ENCODE data around the gene WDFY2.
"Not testable (repeated sequence)": the region's sequence is repeated elsewhere in the genome, so short reads cannot be mapped to it uniquely, and the experiment has no call there.

The WDFY2 gene

GRCh38 chr13:51559946-51560735 lies 24.1 kb upstream of the WDFY2 start:
- DNase-seq (ENCODE audit: low read depth), result peak; percentile 83
- no peak overlapping the region for H3K4me3 ChIP-seq (ENCODE audit: low read depth, low read length)
- 0 out of 2 replicates have a peak, but pooled peaks have one; percentile 12 for TF ChIP-seq MAX (IDR thresholded peaks at IDR 0.05; ENCODE audit: low read depth, low read length)
- TF ChIP-seq CTCF (IDR thresholded peaks at IDR 0.05; ENCODE audit: low read depth, low read length), result no peak
- 0 out of 2 replicates have a peak, but pooled peaks have one; percentile 38 for TF ChIP-seq MYC (IDR thresholded peaks at IDR 0.05; ENCODE audit: low read depth, low read length)
- no peak for TF ChIP-seq POLR2A (IDR thresholded peaks at IDR 0.05; ENCODE audit: extremely low read depth, insufficient read length)

GRCh38 chr13:51562011-51562671 lies 22.1 kb upstream of the WDFY2 start:
- no peak for TF ChIP-seq MAX (IDR thresholded peaks at IDR 0.05; ENCODE audit: low read depth, low read length)
- no peak for TF ChIP-seq CTCF (IDR thresholded peaks at IDR 0.05; ENCODE audit: low read depth, low read length)
- no peak for TF ChIP-seq MYC (IDR thresholded peaks at IDR 0.05; ENCODE audit: low read depth, low read length)
- no peak for TF ChIP-seq POLR2A (IDR thresholded peaks at IDR 0.05; ENCODE audit: extremely low read depth, insufficient read length)
- no peak overlapping the region for H3K4me3 ChIP-seq (ENCODE audit: low read depth, low read length)
- DNase-seq (ENCODE audit: low read depth), result no peak

DNA sequence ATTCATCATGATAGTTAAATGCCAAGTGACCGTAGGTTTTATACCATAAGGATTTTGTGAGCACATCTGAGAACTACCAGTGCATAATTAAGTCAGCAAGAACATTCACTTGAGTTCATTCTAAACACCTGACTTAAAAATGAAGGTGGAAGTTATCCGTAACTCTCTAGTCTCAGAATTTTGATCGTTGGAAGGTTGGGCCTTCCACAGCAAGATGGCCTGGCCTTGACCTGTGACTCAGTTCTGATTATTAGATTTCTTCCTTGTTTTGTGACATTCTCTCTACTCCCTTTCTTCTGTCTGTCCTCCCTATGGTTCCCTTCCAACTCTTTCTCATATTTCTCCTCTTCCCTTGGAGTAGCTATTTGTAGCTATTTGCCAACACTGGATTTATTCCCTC lies 20.0 kb upstream of the WDFY2 start:
- TF ChIP-seq MYC (IDR thresholded peaks at IDR 0.05; ENCODE audit: low read depth, low read length) (no peak), MAX (IDR thresholded peaks at IDR 0.05; ENCODE audit: low read depth, low read length) (no peak), CTCF (IDR thresholded peaks at IDR 0.05; ENCODE audit: low read depth, low read length) (no peak), POLR2A (IDR thresholded peaks at IDR 0.05; ENCODE audit: extremely low read depth, insufficient read length) (no peak)

DNA sequence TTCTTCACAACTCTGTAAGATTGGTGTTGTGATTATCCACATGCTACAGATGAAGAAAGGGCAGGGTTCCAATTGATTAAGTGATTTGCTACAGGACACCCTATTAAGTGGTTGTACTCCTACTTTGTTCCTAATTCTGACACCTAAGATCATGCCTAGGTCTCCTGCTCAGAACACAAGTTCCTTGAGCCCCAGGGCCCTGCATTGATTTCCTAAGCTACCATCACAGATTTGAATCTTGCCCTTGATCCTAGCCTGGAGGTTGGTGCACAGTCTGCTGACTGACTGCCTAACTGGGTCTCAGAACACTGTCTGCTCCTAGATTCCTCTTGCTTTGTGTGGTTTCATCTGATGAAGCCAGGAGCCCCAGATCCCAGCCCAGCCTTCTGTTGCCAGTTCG lies 19.6 kb upstream of the WDFY2 start:
- no peak for DNase-seq (ENCODE audit: low read depth)
- no peak overlapping the region for H3K4me3 ChIP-seq (ENCODE audit: low read depth, low read length)
- TF ChIP-seq CTCF (IDR thresholded peaks at IDR 0.05; ENCODE audit: low read depth, low read length) (no peak), MYC (IDR thresholded peaks at IDR 0.05; ENCODE audit: low read depth, low read length) (no peak), MAX (IDR thresholded peaks at IDR 0.05; ENCODE audit: low read depth, low read length) (no peak), POLR2A (IDR thresholded peaks at IDR 0.05; ENCODE audit: extremely low read depth, insufficient read length) (no peak)

More for the DNA sequence above, 20.0 kb upstream of the WDFY2 start:
- H3K4me3 ChIP-seq (ENCODE audit: low read depth, low read length), result no peak overlapping the region
- DNase-seq (ENCODE audit: low read depth), result no peak

DNA sequence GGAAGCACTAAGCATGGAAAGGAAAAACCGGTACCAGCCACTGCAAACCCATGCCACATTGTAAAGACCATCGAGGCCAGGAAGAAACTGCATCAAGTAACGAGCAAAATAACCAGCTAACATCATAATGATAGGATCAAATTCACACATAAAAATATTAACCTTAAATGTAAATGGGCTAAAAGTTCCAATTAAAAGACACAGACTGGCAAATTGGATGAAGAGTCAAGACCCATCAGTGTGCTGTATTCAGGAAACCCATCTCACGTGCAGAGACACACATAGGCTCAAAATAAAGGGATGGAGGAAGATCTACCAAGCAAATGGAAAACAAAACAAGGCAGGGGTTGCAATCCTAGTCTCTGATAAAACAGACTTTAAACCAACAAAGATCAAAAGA lies 15.3 kb upstream of the WDFY2 start:
- H3K4me3 ChIP-seq (ENCODE audit: low read depth, low read length), result not testable (repeated sequence)

GRCh38 chr13:51576754-51577153 lies 7.5 kb upstream of the WDFY2 start:
- DNase-seq (ENCODE audit: low read depth), result no peak
- TF ChIP-seq POLR2A (IDR thresholded peaks at IDR 0.05; ENCODE audit: extremely low read depth, insufficient read length) (no peak), MYC (IDR thresholded peaks at IDR 0.05; ENCODE audit: low read depth, low read length) (no peak), CTCF (IDR thresholded peaks at IDR 0.05; ENCODE audit: low read depth, low read length) (no peak), MAX (IDR thresholded peaks at IDR 0.05; ENCODE audit: low read depth, low read length) (no peak)
- H3K4me3 ChIP-seq (ENCODE audit: low read depth, low read length), result no peak overlapping the region

More for the DNA sequence above, 15.3 kb upstream of the WDFY2 start:
- DNase-seq (ENCODE audit: low read depth), result not testable (repeated sequence)

Measured in NB4 (cell line).